ENCODE data around the gene DSN1. TPM values are rescaled to one million over a fixed set of nuclear protein-coding genes. Genes with fewer than 3 reads are reported as not detected.

The DSN1 gene
- total and polyA plus RNA-seq, 2 of the 8 experiments (the other 6 are each of a cell fraction or from before 2014, with no cell fraction given): 12.0 to 26.2 TPM

DNA sequence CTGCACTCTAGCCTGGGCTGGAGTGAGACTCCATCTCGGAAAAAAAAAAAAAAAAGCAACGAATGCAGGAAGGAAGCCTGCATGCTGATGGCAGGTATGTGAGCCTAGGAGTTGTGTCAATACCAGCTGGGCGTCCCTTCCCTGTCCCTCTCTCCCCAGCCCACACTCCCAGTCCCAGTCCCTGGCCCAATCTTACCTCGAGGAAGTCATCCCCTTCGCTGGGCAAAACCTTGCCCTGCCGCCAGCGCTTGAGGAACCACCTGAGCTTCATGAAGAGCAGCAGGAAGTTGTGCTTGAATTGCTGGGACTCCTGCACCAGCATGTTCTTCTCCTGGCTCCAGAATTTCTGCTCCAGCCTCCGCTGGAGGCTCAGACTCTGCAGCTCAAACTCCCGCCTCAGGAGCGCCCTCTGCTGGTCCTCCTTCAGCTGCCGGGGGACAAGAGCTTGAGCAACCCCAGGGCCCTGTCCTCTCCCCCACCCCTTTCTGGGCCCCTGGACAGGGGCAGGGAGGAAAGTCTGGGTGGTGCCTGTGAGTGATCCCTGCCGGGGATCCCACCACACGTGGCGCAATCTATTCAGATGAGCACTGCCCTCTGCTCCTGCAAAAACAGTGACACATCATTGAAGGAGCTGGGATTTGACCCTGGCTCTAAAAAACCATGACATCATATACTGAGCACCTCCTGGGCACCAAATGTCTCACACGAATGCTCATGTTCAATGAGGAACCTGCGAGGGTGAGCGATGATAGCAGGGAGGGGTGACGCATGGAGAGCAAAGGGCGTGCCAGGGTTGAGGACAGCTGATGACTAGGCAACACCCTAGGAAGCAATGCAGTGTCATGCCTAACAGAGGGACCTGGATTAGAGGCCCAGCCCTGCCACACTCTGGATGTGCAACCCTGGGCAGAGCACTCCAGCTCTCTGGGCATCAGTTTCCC lies 35.0 kb upstream of the DSN1 start (continued):
- TF ChIP-seq KDM1A (IDR thresholded peaks at IDR 0.05; ENCODE audit: borderline replicate concordance, low read length) (peak; percentile 27; the same call in 1 of the 2 replicates), POU5F1 (IDR thresholded peaks at IDR 0.05; ENCODE audit: low read depth, low read length) (no peak)

Measured in H1 (cell line).